MM.1S (cell line): ENCODE data around the gene UBTD1.

Experiments
- DNase-seq: peaks from one replicate; pipeline ENCODE4 v3.0.0-alpha.2; 2015
- H2AFZ ChIP-seq: fragments of 300-600 bp; sonication (generic); 2 replicates; pipeline ENCODE4 v1.6.0; 2016; ENCODE audit warnings: antibody characterized with exemption, low read length
- H3F3A ChIP-seq: fragments of 300-600 bp; sonication (generic); 2 replicates; pipeline ENCODE4 v1.6.1; 2016; ENCODE audit warnings: mild to moderate bottlenecking, antibody characterized with exemption, low read length, moderate library complexity, mixed read lengths; ENCODE audit not compliant: insufficient read depth
- H3K27ac ChIP-seq: fragments of 300-600 bp; sonication (generic); 2 replicates; pipeline ENCODE4 v1.5.1; 2016; ENCODE audit warnings: mild to moderate bottlenecking, low read length
- H3K27me3 ChIP-seq: fragments of 300-600 bp; sonication (generic); replicated peaks from 2 replicates; pipeline ENCODE4 v1.6.0; 2016; ENCODE audit warnings: low read length; ENCODE audit not compliant: insufficient read depth
- H3K36me3 ChIP-seq: fragments of 300-600 bp; sonication (generic); replicated peaks from 2 replicates; pipeline ENCODE4 v1.6.1; 2016; ENCODE audit warnings: mild to moderate bottlenecking, low read length, mixed read lengths; ENCODE audit not compliant: insufficient read depth
- H3K4me1 ChIP-seq: fragments of 300-600 bp; sonication (generic); 2 replicates; pipeline ENCODE4 v1.6.1; 2016; ENCODE audit warnings: low read length, mixed read lengths
- H3K4me2 ChIP-seq: fragments of 300-600 bp; sonication (generic); 2 replicates; pipeline ENCODE4 v1.6.0; 2016; ENCODE audit warnings: low read depth, low read length
- H3K4me3 ChIP-seq: fragments of 300-600 bp; sonication (generic); 2 replicates; pipeline ENCODE4 v1.5.1; 2016; ENCODE audit warnings: low read length, mixed read lengths
- H3K79me2 ChIP-seq: fragments of 300-600 bp; sonication (generic); 2 replicates; pipeline ENCODE4 v1.6.1; 2016; ENCODE audit warnings: mixed run types, low read length, mixed read lengths
- H3K9ac ChIP-seq: fragments of 300-600 bp; sonication (generic); 2 replicates; pipeline ENCODE4 v1.6.1; 2016; ENCODE audit warnings: low read length, mixed read lengths
- H3K9me2 ChIP-seq: fragments of 300-600 bp; sonication (generic); replicated peaks from 2 replicates; pipeline ENCODE4 v1.6.1; 2016; ENCODE audit warnings: mild to moderate bottlenecking, low read length, mixed read lengths; ENCODE audit not compliant: insufficient read depth
- H3K9me3 ChIP-seq: fragments of 300-600 bp; sonication (generic); replicated peaks from 2 replicates; pipeline ENCODE4 v1.6.1; 2016; ENCODE audit warnings: mild to moderate bottlenecking, low read length, mixed read lengths; ENCODE audit not compliant: insufficient read depth
- H4K20me1 ChIP-seq: fragments of 300-600 bp; sonication (generic); 2 replicates; pipeline ENCODE4 v1.6.1; 2016; ENCODE audit warnings: mild to moderate bottlenecking, low read length, moderate library complexity, mixed read lengths; ENCODE audit not compliant: insufficient read depth
- EZH2 ChIP-seq: fragments of 300-600 bp; sonication (generic); optimal IDR thresholded peaks from 2 replicates; pipeline ENCODE3; 2017; ENCODE audit warnings: low read depth, mild to moderate bottlenecking, antibody characterized with exemption, low read length, mixed read lengths
- EZH2phosphoT487 ChIP-seq: fragments of 300-600 bp; sonication (generic); IDR thresholded peaks from 2 replicates; pipeline ENCODE4 v1.6.1; 2018; ENCODE audit warnings: antibody characterized with exemption, low read length
- TF ChIP-seq, protein P1 (sequence below): fragments of 300-600 bp; sonication (generic); IDR thresholded peaks from 2 replicates; pipeline ENCODE4 v1.5.1; 2016; ENCODE audit warnings: antibody characterized with exemption, low read length, mixed read lengths

UBTD1 gene

DNA sequence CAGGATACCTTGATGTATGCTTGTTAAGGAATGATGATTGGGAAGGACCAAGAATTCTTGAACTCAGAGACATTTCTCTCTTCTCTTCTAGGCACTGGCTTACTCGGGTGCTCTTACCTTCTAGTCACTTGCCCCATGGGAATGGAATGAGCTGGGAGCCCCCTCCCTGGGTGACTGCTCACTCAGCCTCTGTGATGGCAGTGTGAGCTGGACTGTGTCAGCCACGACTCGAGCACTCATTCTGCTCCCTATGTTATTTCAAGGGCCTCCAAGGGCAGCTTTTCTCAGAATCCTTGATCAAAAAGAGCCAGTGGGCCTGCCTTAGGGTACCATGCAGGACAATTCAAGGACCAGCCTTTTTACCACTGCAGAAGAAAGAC, 42.0 kb upstream of the UBTD1 start:
- DNase-seq, result no peak
- Histone ChIP-seq H4K20me1 (no peaks in the 10 kb centered on the region), H3K36me3 (peaks cover 22% of the 10 kb centered on the region), H3K27me3 (no peaks in the 10 kb centered on the region), H3K9ac (no peak overlapping the region), H3K9me2 (no peaks in the 10 kb centered on the region), H3K27ac (no peak overlapping the region), H2AFZ (no peak overlapping the region), H3K4me1 (no peaks in the 10 kb centered on the region), H3F3A (no peaks in the 10 kb centered on the region), H3K4me2 (no peak overlapping the region), H3K9me3 (no peaks in the 10 kb centered on the region), H3K79me2 (peaks cover 14% of the 10 kb centered on the region), H3K4me3 (no peak overlapping the region)
- TF ChIP-seq EZH2phosphoT487 (no peak), EZH2 (no peak)
- TF ChIP-seq, protein P1, sequence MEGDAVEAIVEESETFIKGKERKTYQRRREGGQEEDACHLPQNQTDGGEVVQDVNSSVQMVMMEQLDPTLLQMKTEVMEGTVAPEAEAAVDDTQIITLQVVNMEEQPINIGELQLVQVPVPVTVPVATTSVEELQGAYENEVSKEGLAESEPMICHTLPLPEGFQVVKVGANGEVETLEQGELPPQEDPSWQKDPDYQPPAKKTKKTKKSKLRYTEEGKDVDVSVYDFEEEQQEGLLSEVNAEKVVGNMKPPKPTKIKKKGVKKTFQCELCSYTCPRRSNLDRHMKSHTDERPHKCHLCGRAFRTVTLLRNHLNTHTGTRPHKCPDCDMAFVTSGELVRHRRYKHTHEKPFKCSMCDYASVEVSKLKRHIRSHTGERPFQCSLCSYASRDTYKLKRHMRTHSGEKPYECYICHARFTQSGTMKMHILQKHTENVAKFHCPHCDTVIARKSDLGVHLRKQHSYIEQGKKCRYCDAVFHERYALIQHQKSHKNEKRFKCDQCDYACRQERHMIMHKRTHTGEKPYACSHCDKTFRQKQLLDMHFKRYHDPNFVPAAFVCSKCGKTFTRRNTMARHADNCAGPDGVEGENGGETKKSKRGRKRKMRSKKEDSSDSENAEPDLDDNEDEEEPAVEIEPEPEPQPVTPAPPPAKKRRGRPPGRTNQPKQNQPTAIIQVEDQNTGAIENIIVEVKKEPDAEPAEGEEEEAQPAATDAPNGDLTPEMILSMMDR, result no peak

DNA sequence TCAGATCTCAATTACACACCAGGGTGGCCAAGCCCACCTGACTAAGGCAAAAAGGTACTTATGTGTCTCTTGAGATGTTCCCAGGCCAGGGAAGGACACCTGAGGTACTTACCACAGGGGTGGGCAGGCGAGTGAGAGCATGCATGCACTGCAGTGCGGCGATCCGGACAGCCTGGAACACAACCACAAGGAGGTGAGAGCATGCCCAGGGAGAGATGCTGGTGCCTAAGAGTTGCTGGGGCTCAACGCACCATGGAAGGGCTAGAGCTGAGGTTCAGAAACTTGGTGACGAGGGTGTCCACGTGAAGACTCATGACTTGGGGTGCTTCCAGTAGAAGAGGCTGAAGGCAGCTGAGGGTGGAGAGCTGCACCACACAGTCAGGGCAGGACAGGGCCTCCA, 39.6 kb upstream of the UBTD1 start:
- no peaks in the 10 kb centered on the region for H3K9me2 ChIP-seq
- no peak overlapping the region for H3K27ac ChIP-seq
- no peaks in the 10 kb centered on the region for H3K9me3 ChIP-seq
- H3K4me3 ChIP-seq, result no peak overlapping the region
- H3K79me2 ChIP-seq, result peaks cover 4% of the 10 kb centered on the region; the same call in 1 of the 2 replicates
- no peaks in the 10 kb centered on the region for H3K27me3 ChIP-seq
- no peak for TF ChIP-seq EZH2phosphoT487
- TF ChIP-seq EZH2, result no peak
- TF ChIP-seq, protein P1, result no peak
- H3K4me2 ChIP-seq, result no peak overlapping the region
- 0 out of 2 replicates have a peak, but pooled peaks cover 4% of the 10 kb centered on the region for H3K4me1 ChIP-seq
- peaks cover 28% of the 10 kb centered on the region for H3K36me3 ChIP-seq
- no peaks in the 10 kb centered on the region; the same call in 1 of the 2 replicates for H4K20me1 ChIP-seq
- H2AFZ ChIP-seq, result no peak overlapping the region
- peaks cover 9% of the 10 kb centered on the region for H3F3A ChIP-seq
- no peak overlapping the region for H3K9ac ChIP-seq
- no peak for DNase-seq

GRCh38 chr10:97459933-97460332, 38.8 kb upstream of the UBTD1 start:
- Histone ChIP-seq H3K9me3 (no peaks in the 10 kb centered on the region), H3K27me3 (no peaks in the 10 kb centered on the region), H3K4me1 (0 out of 2 replicates have a peak, but pooled peaks cover 8% of the 10 kb centered on the region), H3F3A (peaks cover 14% of the 10 kb centered on the region), H3K79me2 (no peaks in the 10 kb centered on the region), H3K9me2 (no peaks in the 10 kb centered on the region), H3K4me3 (no peak overlapping the region), H3K36me3 (peaks cover 28% of the 10 kb centered on the region), H3K4me2 (no peak overlapping the region), H2AFZ (no peak overlapping the region), H4K20me1 (no peaks in the 10 kb centered on the region; the same call in 1 of the 2 replicates), H3K27ac (no peak overlapping the region), H3K9ac (no peak overlapping the region)
- TF ChIP-seq EZH2 (no peak), EZH2phosphoT487 (no peak)
- TF ChIP-seq, protein P1, result no peak
- DNase-seq, result no peak
